ENCODE measurements around the gene KLHL18. TPM values are rescaled to one million over a fixed set of nuclear protein-coding genes. Genes with fewer than 3 reads are reported as not detected.

The KLHL18 gene
- total RNA-seq, 6 experiments from 2014 or later, result 4.3 to 11.4 (median 8.1) TPM

DNA sequence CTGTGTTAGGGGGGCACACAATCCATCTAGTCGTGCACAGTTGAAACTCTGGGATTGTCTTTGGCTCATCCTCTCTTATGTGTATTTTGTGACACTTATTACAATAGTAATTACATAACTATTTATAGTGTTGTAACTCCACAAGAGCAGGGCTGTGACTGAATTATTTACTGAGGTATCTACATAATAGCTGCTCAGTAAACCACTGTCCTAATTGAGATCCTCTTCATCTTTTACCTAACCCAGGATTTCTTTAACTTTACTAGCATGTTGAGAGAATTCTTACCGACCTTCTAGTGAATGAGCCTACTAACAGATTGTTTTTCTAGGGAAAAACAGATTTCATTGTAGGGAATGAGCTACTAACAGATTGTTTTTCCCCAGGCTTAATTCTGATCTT lies 11.1 kb downstream of the KLHL18 start:
- 88% methylated on average over 2 of the region's 2 CpGs for WGBS (ENCODE audit: insufficient coverage, low coverage, low lambda C conversion rate, missing lambda C conversion rate)
- intact Hi-C loops (cut with DNase I), result no loop called here
- Histone ChIP-seq H3K27me3 (no peaks in the 10 kb centered on the region), H3K4me1 (peaks cover 0 to 13% (median 0%) of the 10 kb centered on the region in 4 donors), H3K36me3 (peaks cover 0 to 4% (median 0%) of the 10 kb centered on the region in 4 donors), H3K9me3 (no peaks in the 10 kb centered on the region), H3K4me3 (no peak overlapping the region), H3K27ac (no peak overlapping the region)
- ATAC-seq (no peak), DNase-seq (no peak)
- no peak for TF ChIP-seq POLR2A (IDR thresholded peaks at IDR 0.05)
- TF ChIP-seq, protein P1, sequence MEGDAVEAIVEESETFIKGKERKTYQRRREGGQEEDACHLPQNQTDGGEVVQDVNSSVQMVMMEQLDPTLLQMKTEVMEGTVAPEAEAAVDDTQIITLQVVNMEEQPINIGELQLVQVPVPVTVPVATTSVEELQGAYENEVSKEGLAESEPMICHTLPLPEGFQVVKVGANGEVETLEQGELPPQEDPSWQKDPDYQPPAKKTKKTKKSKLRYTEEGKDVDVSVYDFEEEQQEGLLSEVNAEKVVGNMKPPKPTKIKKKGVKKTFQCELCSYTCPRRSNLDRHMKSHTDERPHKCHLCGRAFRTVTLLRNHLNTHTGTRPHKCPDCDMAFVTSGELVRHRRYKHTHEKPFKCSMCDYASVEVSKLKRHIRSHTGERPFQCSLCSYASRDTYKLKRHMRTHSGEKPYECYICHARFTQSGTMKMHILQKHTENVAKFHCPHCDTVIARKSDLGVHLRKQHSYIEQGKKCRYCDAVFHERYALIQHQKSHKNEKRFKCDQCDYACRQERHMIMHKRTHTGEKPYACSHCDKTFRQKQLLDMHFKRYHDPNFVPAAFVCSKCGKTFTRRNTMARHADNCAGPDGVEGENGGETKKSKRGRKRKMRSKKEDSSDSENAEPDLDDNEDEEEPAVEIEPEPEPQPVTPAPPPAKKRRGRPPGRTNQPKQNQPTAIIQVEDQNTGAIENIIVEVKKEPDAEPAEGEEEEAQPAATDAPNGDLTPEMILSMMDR (IDR thresholded peaks at IDR 0.05), result no peak

DNA sequence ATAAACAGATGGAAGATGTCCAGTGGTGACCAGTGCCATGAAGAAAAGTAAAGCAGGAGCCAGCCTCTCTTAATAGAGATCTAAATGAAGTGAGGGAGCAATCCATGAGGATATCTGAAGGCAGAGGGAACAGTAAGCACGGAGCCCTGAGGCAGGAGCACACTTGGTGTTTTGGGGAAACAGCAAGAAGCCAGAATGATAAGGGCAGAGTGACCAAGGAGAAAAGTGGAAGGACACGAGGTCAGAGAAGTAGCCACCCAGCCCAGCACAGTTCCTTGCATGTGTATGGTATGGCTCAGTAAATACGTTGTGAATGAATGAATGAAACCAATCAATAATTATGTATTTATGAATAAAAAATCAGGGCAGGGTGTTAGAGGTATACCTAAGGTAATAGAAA lies 11.6 kb downstream of the KLHL18 start:
- no peak for TF ChIP-seq POLR2A (IDR thresholded peaks at IDR 0.05)
- TF ChIP-seq, protein P1 (IDR thresholded peaks at IDR 0.05), result no peak
- DNase-seq, result no peak
- H3K36me3 ChIP-seq, result peaks cover 0 to 4% (median 0%) of the 10 kb centered on the region in 4 donors
- H3K27me3 ChIP-seq, result no peaks in the 10 kb centered on the region
- H3K27ac ChIP-seq, result no peak overlapping the region
- ATAC-seq, result no peak
- H3K4me3 ChIP-seq, result no peak overlapping the region
- H3K4me1 ChIP-seq, result peaks cover 0 to 13% (median 0%) of the 10 kb centered on the region in 4 donors
- H3K9me3 ChIP-seq, result no peaks in the 10 kb centered on the region
- intact Hi-C loops (cut with DNase I), result no loop called here
- 73% methylated on average over 3 of the region's 3 CpGs for WGBS (ENCODE audit: insufficient coverage, low coverage, low lambda C conversion rate, missing lambda C conversion rate)

DNA sequence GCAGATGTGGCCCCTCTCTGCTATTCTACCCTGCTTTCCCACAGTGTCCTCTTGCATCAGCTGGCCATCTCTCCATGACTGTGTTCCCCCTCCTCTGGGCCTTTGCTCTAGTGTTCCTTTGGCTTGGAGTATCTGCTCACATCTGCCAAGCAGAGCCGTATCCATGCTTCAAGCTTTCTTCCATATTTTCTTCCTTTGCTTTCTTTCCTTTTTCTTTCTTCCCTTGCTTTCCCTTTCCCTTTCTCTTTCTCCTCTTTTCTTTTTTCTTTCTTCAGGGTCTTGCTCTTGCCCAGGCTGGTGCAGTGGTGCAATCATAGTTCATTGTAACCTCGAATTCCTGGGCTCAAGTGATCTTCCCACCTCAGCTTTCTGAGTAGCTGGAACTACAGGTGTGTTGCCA lies 12.6 kb downstream of the KLHL18 start:
- no peak for TF ChIP-seq POLR2A (IDR thresholded peaks at IDR 0.05)
- TF ChIP-seq, protein P1 (IDR thresholded peaks at IDR 0.05), result no peak
- Histone ChIP-seq H3K27me3 (no peaks in the 10 kb centered on the region), H3K36me3 (peaks cover 0 to 4% (median 0%) of the 10 kb centered on the region in 4 donors), H3K9me3 (no peaks in the 10 kb centered on the region), H3K4me3 (no peak overlapping the region), H3K27ac (no peak overlapping the region), H3K4me1 (peaks cover 0 to 13% (median 0%) of the 10 kb centered on the region in 4 donors)
- ATAC-seq (no peak), DNase-seq (no peak)
- intact Hi-C loops (cut with DNase I), result no loop called here
- 88% methylated on average over 2 of the region's 2 CpGs for WGBS (ENCODE audit: insufficient coverage, low coverage, low lambda C conversion rate, missing lambda C conversion rate)

GRCh38 chr3:47295976-47296375 lies 13.2 kb downstream of the KLHL18 start:
- ATAC-seq, result no peak
- Histone ChIP-seq H3K4me1 (peaks cover 0 to 13% (median 0%) of the 10 kb centered on the region in 4 donors), H3K27ac (no peak overlapping the region), H3K27me3 (no peaks in the 10 kb centered on the region), H3K4me3 (no peak overlapping the region), H3K36me3 (peaks cover 0 to 4% (median 0%) of the 10 kb centered on the region in 4 donors), H3K9me3 (no peaks in the 10 kb centered on the region)
- TF ChIP-seq, protein P1 (IDR thresholded peaks at IDR 0.05), result no peak
- no peak for TF ChIP-seq POLR2A (IDR thresholded peaks at IDR 0.05)
- 91% methylated on average over 4 of the region's 6 CpGs for WGBS (ENCODE audit: insufficient coverage, low coverage, low lambda C conversion rate, missing lambda C conversion rate)
- DNase-seq, result no peak
- intact Hi-C loops (cut with DNase I), result no loop called here
